ENCODE results near the gene GARNL3. TPM values are rescaled to one million over a fixed set of nuclear protein-coding genes. Genes with fewer than 3 reads are reported as not detected.

GARNL3 gene
- total and polyA plus RNA-seq, 2 of the 13 experiments (the other 11 are each of a cell fraction or from before 2014, with no cell fraction given), result 3.9 to 11.0 TPM

DNA sequence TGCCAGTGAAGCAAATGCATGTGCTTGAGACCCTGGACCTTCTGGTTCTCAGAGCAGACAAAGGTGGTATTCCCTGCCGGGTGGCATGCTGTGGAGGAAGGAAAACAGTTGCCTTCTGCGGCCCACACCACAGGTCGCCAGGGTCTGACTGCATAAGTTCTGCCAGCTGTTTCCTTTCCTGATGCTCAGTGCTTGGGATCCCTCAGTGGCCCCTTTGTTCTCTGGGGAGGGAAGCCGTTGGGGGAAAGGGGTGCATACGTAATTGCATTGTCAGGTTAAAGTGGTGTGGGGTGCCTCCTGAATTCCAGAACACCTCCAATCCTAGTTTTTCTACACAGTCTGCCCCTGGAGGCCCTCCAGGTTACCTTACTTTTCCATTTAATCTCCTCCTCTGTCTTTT, 89.3 kb downstream of the GARNL3 start:
- Histone ChIP-seq H3K4me3 (replicated peaks in 1 of 3; ENCODE audit: insufficient read depth in 1 of 3, low read depth in 2 of 3, low read length in 3 of 3) (no peak overlapping the region), H3K27ac (ENCODE audit: extremely low read length, insufficient read depth, low read length) (no peak overlapping the region), H4K20me1 (ENCODE audit: insufficient read depth, low read length) (no peaks in the 10 kb centered on the region), H2AFZ (ENCODE audit: low read length) (no peak overlapping the region), H3K79me2 (ENCODE audit: insufficient read depth, low read length) (no peaks in the 10 kb centered on the region), H3K9me3 (ENCODE audit: low read length) (no peaks in the 10 kb centered on the region), H3K36me3 (replicated peaks in 1 of 2; ENCODE audit: control insufficient read depth in 1 of 2, insufficient read depth in 2 of 2, low read length in 2 of 2) (peaks cover 0 to 4% of the 10 kb centered on the region in 2 experiments; a peak in 1 of 5 replicates), H3K4me2 (ENCODE audit: low read depth, low read length) (no peak overlapping the region), H3K27me3 (ENCODE audit: control insufficient read depth in 1 of 2, insufficient read depth in 2 of 2, low read length in 2 of 2) (no peaks in the 10 kb centered on the region), H3K4me1 (ENCODE audit: insufficient read depth, low read length) (no peaks in the 10 kb centered on the region), H3K9ac (ENCODE audit: insufficient read depth, low read depth, low read length) (no peak overlapping the region)
- BruUV-seq (replicated peaks), result no TSS peak
- intact Hi-C loops (cut with micrococcal nuclease; ENCODE audit: unreplicated experiment) (no loop called here), in situ Hi-C loops (cut with HindIII; ENCODE audit: extremely low pct_ligation_motif_present, low pct_unique_long_range_greater_than_20kb) (no loop called here)
- ATAC-seq (no peak), FAIRE-seq (no peak), DNase-seq (ENCODE audit: low spot score) (no peak)
- TF ChIP-seq, protein P1, sequence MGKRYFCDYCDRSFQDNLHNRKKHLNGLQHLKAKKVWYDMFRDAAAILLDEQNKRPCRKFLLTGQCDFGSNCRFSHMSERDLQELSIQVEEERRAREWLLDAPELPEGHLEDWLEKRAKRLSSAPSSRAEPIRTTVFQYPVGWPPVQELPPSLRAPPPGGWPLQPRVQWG (CRISPR knock-in tag; IDR thresholded peaks at IDR 0.05; ENCODE audit: borderline replicate concordance, low read depth), result no peak
- TF ChIP-seq, protein P2, sequence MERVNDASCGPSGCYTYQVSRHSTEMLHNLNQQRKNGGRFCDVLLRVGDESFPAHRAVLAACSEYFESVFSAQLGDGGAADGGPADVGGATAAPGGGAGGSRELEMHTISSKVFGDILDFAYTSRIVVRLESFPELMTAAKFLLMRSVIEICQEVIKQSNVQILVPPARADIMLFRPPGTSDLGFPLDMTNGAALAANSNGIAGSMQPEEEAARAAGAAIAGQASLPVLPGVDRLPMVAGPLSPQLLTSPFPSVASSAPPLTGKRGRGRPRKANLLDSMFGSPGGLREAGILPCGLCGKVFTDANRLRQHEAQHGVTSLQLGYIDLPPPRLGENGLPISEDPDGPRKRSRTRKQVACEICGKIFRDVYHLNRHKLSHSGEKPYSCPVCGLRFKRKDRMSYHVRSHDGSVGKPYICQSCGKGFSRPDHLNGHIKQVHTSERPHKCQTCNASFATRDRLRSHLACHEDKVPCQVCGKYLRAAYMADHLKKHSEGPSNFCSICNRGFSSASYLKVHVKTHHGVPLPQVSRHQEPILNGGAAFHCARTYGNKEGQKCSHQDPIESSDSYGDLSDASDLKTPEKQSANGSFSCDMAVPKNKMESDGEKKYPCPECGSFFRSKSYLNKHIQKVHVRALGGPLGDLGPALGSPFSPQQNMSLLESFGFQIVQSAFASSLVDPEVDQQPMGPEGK (CRISPR knock-in tag; IDR thresholded peaks at IDR 0.05), result no peak
- no peak for TF ChIP-seq ZNF816 (CRISPR knock-in tag; IDR thresholded peaks at IDR 0.05; ENCODE audit: borderline replicate concordance)
- TF ChIP-seq, protein P3, sequence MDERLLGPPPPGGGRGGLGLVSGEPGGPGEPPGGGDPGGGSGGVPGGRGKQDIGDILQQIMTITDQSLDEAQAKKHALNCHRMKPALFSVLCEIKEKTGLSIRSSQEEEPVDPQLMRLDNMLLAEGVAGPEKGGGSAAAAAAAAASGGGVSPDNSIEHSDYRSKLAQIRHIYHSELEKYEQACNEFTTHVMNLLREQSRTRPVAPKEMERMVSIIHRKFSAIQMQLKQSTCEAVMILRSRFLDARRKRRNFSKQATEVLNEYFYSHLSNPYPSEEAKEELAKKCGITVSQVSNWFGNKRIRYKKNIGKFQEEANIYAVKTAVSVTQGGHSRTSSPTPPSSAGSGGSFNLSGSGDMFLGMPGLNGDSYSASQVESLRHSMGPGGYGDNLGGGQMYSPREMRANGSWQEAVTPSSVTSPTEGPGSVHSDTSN (CRISPR knock-in tag; IDR thresholded peaks at IDR 0.05), result no peak
- TF ChIP-seq, protein P4, sequence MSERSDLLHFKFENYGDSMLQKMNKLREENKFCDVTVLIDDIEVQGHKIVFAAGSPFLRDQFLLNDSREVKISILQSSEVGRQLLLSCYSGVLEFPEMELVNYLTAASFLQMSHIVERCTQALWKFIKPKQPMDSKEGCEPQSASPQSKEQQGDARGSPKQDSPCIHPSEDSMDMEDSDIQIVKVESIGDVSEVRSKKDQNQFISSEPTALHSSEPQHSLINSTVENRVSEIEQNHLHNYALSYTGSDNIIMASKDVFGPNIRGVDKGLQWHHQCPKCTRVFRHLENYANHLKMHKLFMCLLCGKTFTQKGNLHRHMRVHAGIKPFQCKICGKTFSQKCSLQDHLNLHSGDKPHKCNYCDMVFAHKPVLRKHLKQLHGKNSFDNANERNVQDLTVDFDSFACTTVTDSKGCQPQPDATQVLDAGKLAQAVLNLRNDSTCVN (CRISPR knock-in tag; IDR thresholded peaks at IDR 0.05; ENCODE audit: borderline replicate concordance), result no peak
- ChIA-PET POLR2A (no interaction called here), CTCF (ENCODE audit: low intra/inter-chr PET ratio, low total read pairs) (no interaction called here)
- 87% methylated on average over 3 of the region's 5 CpGs for WGBS (ENCODE audit: low lambda C conversion rate)
